ENCODE measurements around the gene RAB33A. TPM values are rescaled to one million over a fixed set of nuclear protein-coding genes. Genes with fewer than 3 reads are reported as not detected.

RAB33A gene
- total and polyA plus RNA-seq, 4 donors, result 0.13 to 0.61 (median 0.55) TPM

GRCh38 chrX:130170752-130171445 lies 863 bp upstream of the RAB33A start:
- H3K9ac ChIP-seq (ENCODE audit: low read depth in 1 of 2, low read length in 2 of 2), result no peak overlapping the region
- no peak overlapping the region for H3K27ac ChIP-seq (ENCODE audit: low read depth in 1 of 2, low read length in 2 of 2)
- no peaks in the 10 kb centered on the region for H3K27me3 ChIP-seq (ENCODE audit: control insufficient read depth in 4 of 4, insufficient read depth in 4 of 4, low read length in 3 of 4)
- 6% methylated on average over 36 of the region's 36 CpGs for WGBS
- TF ChIP-seq RXRA (IDR thresholded peaks at IDR 0.05), result no peak
- no peak for TF ChIP-seq HNF4A (conservative IDR thresholded peaks at IDR 0.05)
- TF ChIP-seq FOXA1 (IDR thresholded peaks at IDR 0.05), result no peak
- no peak for TF ChIP-seq CTCF (IDR thresholded peaks at IDR 0.05; ENCODE audit: low read depth, low read length, missing input control)
- no peak for TF ChIP-seq ATF3 (IDR thresholded peaks at IDR 0.05)
- TF ChIP-seq NR2F2 (IDR thresholded peaks at IDR 0.05), result no peak
- no peak for TF ChIP-seq FOXA2 (IDR thresholded peaks at IDR 0.05)
- TF ChIP-seq EGR1 (IDR thresholded peaks at IDR 0.05; ENCODE audit: low read depth in 2 of 2), result no peak
- no peak for TF ChIP-seq ZBTB33 (IDR thresholded peaks at IDR 0.05)
- no peak for TF ChIP-seq GABPA (IDR thresholded peaks at IDR 0.05 in 1 of 2, conservative IDR thresholded peaks at IDR 0.05 in 1 of 2)
- no peak for TF ChIP-seq TAF1 (conservative IDR thresholded peaks at IDR 0.05)
- no peak for TF ChIP-seq RAD21 (IDR thresholded peaks at IDR 0.05)
- no peak for TF ChIP-seq MAX (IDR thresholded peaks at IDR 0.05)
- DNase-seq (ENCODE audit: low spot score), result peak; percentile 57
- peaks cover 2 to 21% (median 7%) of the 10 kb centered on the region in 4 donors for H3K4me1 ChIP-seq (ENCODE audit: control insufficient read depth in 4 of 4, insufficient read depth in 4 of 4, low read length in 3 of 4)
- H3K9me3 ChIP-seq (ENCODE audit: control insufficient read depth in 4 of 4, low read length in 3 of 4), result no peaks in the 10 kb centered on the region
- H3K4me3 ChIP-seq (ENCODE audit: low read depth in 1 of 3, low read length in 3 of 3), result peak overlapping the region; percentile 22 to 49 (median 49)
- no peaks in the 10 kb centered on the region for H3K36me3 ChIP-seq (ENCODE audit: control insufficient read depth in 4 of 4, insufficient read depth in 3 of 4, low read depth in 1 of 4, low read length in 3 of 4)

- Histone ChIP-seq H3K36me3 (ENCODE audit: control insufficient read depth in 4 of 4, insufficient read depth in 3 of 4, low read depth in 1 of 4, low read length in 3 of 4) (no peaks in the 10 kb centered on the region), H3K27me3 (ENCODE audit: control insufficient read depth in 4 of 4, insufficient read depth in 4 of 4, low read length in 3 of 4) (no peaks in the 10 kb centered on the region), H3K27ac (ENCODE audit: low read depth in 1 of 2, low read length in 2 of 2) (peak overlapping the region in 1 of 2 donors; percentile 42), H3K4me1 (ENCODE audit: control insufficient read depth in 4 of 4, insufficient read depth in 4 of 4, low read length in 3 of 4) (peaks cover 0 to 16% (median 4%) of the 10 kb centered on the region in 4 donors), H3K9me3 (ENCODE audit: control insufficient read depth in 4 of 4, low read length in 3 of 4) (no peaks in the 10 kb centered on the region), H3K4me3 (ENCODE audit: low read depth in 1 of 3, low read length in 3 of 3) (peak overlapping the region in 2 of 3 donors; percentile 49), H3K9ac (ENCODE audit: low read depth in 1 of 2, low read length in 2 of 2) (no peak overlapping the region)
- WGBS, result 12% methylated on average over 34 of the region's 34 CpGs
- no peak for DNase-seq (ENCODE audit: low spot score)
- TF ChIP-seq ATF3 (IDR thresholded peaks at IDR 0.05), result no peak
- TF ChIP-seq FOXA1 (IDR thresholded peaks at IDR 0.05), result no peak
- TF ChIP-seq RXRA (IDR thresholded peaks at IDR 0.05), result no peak
- TF ChIP-seq JUND (IDR thresholded peaks at IDR 0.05), result no peak
- no peak for TF ChIP-seq HNF4G (IDR thresholded peaks at IDR 0.05)
- TF ChIP-seq EGR1 (IDR thresholded peaks at IDR 0.05; ENCODE audit: low read depth in 2 of 2), result no peak
- no peak for TF ChIP-seq SP1 (IDR thresholded peaks at IDR 0.05)
- no peak for TF ChIP-seq NR2F2 (IDR thresholded peaks at IDR 0.05)
These were observed 524 bp downstream of the RAB33A start for GRCh38 chrX:130172127-130172845.
